HG03378 (cell line): ENCODE results near the gene ERAP2.
"Not testable (repeated sequence)": the region's sequence is repeated elsewhere in the genome, so short reads cannot be mapped to it uniquely, and the experiment has no call there.

Source experiments
- ATAC-seq: cut with Tn5 transposase; IDR thresholded peaks from one replicate; pipeline ENCODE4 v1.9.1; 2021; ENCODE audit warnings: mild to moderate bottlenecking, moderate library complexity; ENCODE audit not compliant: unreplicated experiment

ERAP2 gene

GRCh38 chr5:96876292-96876850, at the start of gene ERAP2:
Gene ERAP2 (plus strand): TSS chr5:96876500. CDS start chr5:96879686, 3,186 bp downstream.
- ATAC-seq = peak; percentile 63

GRCh38 chr5:96829297-96829696, 47.0 kb upstream of the ERAP2 start:
- no peak for ATAC-seq

GRCh38 chr5:96834016-96834415, 42.3 kb upstream of the ERAP2 start:
- no peak for ATAC-seq

- peak; percentile 42 for ATAC-seq
These were observed 40.5 kb upstream of the ERAP2 start for GRCh38 chr5:96835791-96836191.

- ATAC-seq = no peak
These were observed 39.5 kb upstream of the ERAP2 start for GRCh38 chr5:96836817-96837216.

- ATAC-seq = no peak
These were observed 39.0 kb upstream of the ERAP2 start for GRCh38 chr5:96837303-96837702.

GRCh38 chr5:96838201-96839070, 37.9 kb upstream of the ERAP2 start:
- no peak for ATAC-seq

- no peak for ATAC-seq
These were observed 37.2 kb upstream of the ERAP2 start for GRCh38 chr5:96839071-96839592.

- ATAC-seq = not testable (repeated sequence)
These were observed 34.4 kb upstream of the ERAP2 start for GRCh38 chr5:96841931-96842330.

GRCh38 chr5:96843140-96843539, 33.2 kb upstream of the ERAP2 start:
- no peak for ATAC-seq

- ATAC-seq = no peak
These were observed 31.8 kb upstream of the ERAP2 start for GRCh38 chr5:96844481-96844990.

GRCh38 chr5:96851312-96852062, 24.8 kb upstream of the ERAP2 start:
- no peak for ATAC-seq

- ATAC-seq = no peak
These were observed 23.5 kb upstream of the ERAP2 start for GRCh38 chr5:96852759-96853158.

- ATAC-seq = no peak
These were observed 22.2 kb upstream of the ERAP2 start for GRCh38 chr5:96854067-96854466.

GRCh38 chr5:96855031-96855872, 21.0 kb upstream of the ERAP2 start:
- no peak for ATAC-seq

GRCh38 chr5:96856371-96856770, 19.9 kb upstream of the ERAP2 start:
- no peak for ATAC-seq

GRCh38 chr5:96857454-96857853, 18.8 kb upstream of the ERAP2 start:
- no peak for ATAC-seq

GRCh38 chr5:96857924-96858323, 18.4 kb upstream of the ERAP2 start:
- ATAC-seq = no peak

GRCh38 chr5:96859375-96859774, 16.9 kb upstream of the ERAP2 start:
- no peak for ATAC-seq

GRCh38 chr5:96861076-96861475, 15.2 kb upstream of the ERAP2 start:
- ATAC-seq = peak; percentile 88
